HUES48 (cell line): Measurements from ENCODE around the gene SIGMAR1.

ENCODE experiments used
- H3K27ac ChIP-seq: one replicate; pipeline ENCODE4 v1.7.0; 2013; ENCODE audit warnings: low read depth, low read length, inconsistent platforms
- H3K27me3 ChIP-seq: 2 replicates; pipeline ENCODE4 v1.6.1; 2013; ENCODE audit warnings: mild to moderate bottlenecking, low read length; ENCODE audit not compliant: control insufficient read depth, insufficient read depth
- H3K36me3 ChIP-seq: 2 replicates; pipeline ENCODE4 v1.6.1; 2013; ENCODE audit warnings: low read length; ENCODE audit not compliant: control insufficient read depth, insufficient read depth
- H3K4me1 ChIP-seq: 2 replicates; pipeline ENCODE4 v1.6.1; 2013; ENCODE audit warnings: mild to moderate bottlenecking, low read length; ENCODE audit not compliant: control insufficient read depth, insufficient read depth
- H3K4me3 ChIP-seq: 2 replicates; pipeline ENCODE4 v1.5.1; 2013; ENCODE audit warnings: mild to moderate bottlenecking, low read depth, low read length
- H3K9ac ChIP-seq: 2 replicates; pipeline ENCODE4 v1.6.1; 2013; ENCODE audit warnings: mild to moderate bottlenecking, low read depth, low read length, moderate library complexity
- H3K9me3 ChIP-seq: 2 replicates; pipeline ENCODE4 v1.6.1; 2013; ENCODE audit warnings: low read length; ENCODE audit not compliant: control insufficient read depth, insufficient read depth

Gene SIGMAR1

DNA sequence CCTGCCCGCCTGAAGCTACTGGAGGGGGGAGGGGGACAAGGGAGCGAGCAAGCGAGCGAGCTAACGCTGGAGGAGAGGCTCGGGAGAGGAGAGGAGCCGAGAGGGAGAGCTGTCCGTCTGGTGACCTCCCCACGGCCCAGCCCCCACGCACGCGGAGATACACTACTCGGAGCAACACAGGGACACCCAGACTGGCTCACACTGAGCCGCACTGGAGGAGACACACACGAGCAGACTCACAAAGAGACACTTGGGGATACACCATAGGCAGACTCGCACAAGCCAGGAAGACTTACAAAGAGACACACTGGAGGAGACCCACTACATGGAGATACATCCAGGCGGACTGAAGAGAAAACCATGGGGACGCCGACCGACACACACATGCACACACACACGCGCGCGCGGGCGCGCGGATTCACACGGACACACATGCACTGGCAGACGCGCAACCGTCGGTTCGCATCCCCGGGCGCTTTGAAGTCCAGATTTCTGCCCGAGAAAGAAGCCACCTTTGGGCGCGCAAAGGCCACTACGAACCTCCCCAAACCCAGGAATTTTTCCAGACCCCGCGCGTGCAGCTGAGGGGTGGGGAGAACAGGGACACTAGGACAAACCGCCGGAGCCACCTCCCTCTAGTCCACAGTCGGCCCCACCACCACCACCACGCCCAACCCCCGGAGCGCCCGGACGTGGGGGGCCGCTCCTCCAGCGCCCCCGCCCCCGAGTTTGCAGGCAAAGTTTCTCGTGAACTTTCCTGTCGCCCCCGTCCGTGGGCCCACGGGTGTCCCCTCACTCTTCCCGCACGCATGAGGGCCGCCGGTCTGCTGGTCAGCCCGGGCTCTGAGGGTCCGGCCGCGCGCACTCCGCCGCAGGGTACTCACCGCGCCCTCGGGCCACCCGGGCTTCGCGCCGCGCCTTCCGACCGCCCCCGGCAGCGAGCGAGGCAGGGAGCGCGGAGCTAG lies 48.6 kb downstream of the SIGMAR1 start:
- Histone ChIP-seq H3K27ac (no peak overlapping the region), H3K9me3 (no peaks in the 10 kb centered on the region), H3K4me1 (peaks cover 26% of the 10 kb centered on the region), H3K9ac (no peak overlapping the region), H3K27me3 (peaks cover 100% of the 10 kb centered on the region), H3K36me3 (no peaks in the 10 kb centered on the region), H3K4me3 (peak overlapping the region; percentile 63)

DNA sequence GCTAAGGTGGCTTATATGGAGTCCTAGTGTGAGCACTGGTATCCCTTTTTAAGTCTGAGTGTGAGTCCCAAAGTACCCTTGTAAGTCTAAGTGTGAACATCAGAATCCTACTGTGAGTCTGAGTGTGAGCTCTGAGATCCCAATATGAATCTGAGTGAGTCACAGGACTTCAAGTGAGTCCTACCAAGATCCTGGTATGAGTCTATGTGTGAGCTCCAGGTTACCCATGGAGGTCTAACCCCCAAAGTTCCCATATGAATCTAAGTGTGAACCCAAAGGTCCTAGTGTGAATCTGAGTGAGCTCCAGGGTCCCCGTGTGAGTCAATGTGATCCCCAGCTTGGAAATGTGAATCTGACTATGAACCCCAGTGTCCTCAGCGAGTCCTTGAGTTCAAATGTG lies 50.3 kb downstream of the SIGMAR1 start:
- H3K9me3 ChIP-seq = no peaks in the 10 kb centered on the region
- no peaks in the 10 kb centered on the region for H3K36me3 ChIP-seq
- no peak overlapping the region for H3K27ac ChIP-seq
- H3K4me1 ChIP-seq = peaks cover 22% of the 10 kb centered on the region
- H3K27me3 ChIP-seq = peaks cover 100% of the 10 kb centered on the region
- no peak overlapping the region for H3K9ac ChIP-seq
- H3K4me3 ChIP-seq = no peak overlapping the region

DNA sequence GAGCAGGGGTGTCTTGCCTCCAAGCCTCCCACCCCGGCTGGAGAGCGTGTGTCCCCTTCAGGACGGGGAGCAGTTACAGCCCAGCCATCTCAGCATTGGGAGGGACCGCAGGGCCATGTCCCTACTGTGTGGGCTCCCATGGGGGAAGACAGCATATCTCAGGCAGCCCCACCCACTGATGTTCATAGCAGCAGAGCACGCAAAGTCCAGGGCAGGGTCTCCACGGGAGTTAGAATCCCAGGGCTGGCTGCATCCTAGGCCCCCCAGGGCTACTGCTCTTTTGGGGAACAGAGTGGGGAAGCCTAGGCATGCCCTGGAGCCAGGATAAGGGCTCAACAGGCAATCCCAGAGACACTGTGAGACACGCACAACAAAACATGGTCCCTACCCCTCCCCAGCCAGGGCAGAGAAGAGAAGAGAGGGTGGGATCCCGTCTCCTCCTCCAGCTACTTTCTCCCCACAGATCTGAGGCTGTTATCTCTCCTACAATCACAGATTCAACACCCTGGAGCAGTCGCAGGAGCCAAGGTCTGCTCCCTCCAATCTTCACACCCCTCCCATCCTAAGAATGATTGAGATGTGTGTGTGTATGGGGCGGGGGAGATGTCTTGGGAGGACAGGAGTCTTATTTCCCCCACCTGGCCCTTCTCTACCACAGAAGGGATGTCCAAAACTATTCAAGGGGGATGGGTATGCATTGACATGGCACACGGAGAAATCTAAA lies 51.5 kb downstream of the SIGMAR1 start:
- peaks cover 19% of the 10 kb centered on the region for H3K4me1 ChIP-seq
- no peak overlapping the region for H3K27ac ChIP-seq
- peaks cover 98% of the 10 kb centered on the region for H3K27me3 ChIP-seq
- H3K9me3 ChIP-seq = no peaks in the 10 kb centered on the region
- no peaks in the 10 kb centered on the region for H3K36me3 ChIP-seq
- no peak overlapping the region for H3K4me3 ChIP-seq
- no peak overlapping the region for H3K9ac ChIP-seq

DNA sequence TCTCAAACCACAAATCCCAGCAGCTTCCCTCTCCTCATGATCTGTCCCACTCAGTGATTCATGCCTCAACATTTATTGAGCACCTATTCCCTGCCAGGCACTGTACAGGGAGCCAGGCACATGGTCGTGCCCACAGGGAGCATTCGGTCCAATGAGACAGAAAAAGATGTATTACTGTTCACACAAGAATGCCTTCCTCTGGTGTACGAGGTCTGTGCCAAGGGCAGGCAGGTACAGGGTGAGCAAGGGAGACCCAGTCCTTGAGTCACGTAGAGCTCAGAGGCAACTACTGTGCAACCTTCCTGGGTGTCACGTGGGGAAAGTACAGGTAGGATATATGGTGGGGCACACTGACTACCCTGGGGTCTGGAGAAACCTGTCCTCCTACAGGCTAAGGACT lies 52.6 kb downstream of the SIGMAR1 start:
- Histone ChIP-seq H3K36me3 (no peaks in the 10 kb centered on the region), H3K27me3 (peaks cover 98% of the 10 kb centered on the region), H3K4me1 (peaks cover 24% of the 10 kb centered on the region), H3K4me3 (no peak overlapping the region), H3K9me3 (no peaks in the 10 kb centered on the region), H3K27ac (no peak overlapping the region), H3K9ac (no peak overlapping the region)
